SH-SY5Y (cell line): ENCODE measurements around the gene MYO18B.

Experiments
- GATA2 ChIP-seq: IDR thresholded peaks from 2 replicates; pipeline ENCODE4 v1.6.1; 2011; ENCODE audit warnings: mild to moderate bottlenecking, low read depth, low read length
- GATA3 ChIP-seq: IDR thresholded peaks from 2 replicates; pipeline ENCODE4 v1.6.1; 2011; ENCODE audit warnings: low read depth, mild to moderate bottlenecking, low read length, moderate library complexity

DNA sequence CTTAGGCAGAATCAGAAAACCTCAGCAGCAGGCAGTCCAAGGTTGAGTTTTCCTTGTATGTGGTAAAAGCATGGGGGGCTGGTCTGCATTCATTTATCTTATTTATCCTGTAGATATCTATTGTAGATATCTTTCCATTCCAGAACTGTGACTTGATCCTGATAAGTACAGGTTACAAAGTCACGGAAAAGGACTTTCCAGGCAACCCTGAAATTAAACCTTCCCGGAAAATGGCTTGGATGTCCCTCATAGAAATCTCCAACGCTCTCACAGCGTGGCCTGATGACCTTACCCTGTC is 48.8 kb upstream of the MYO18B start:
- TF ChIP-seq GATA2 (peak; percentile 66), GATA3 (peak; percentile 67)
